KG1 (cell line): ENCODE data around the gene ACP1.

Source experiments
- DNase-seq: peaks from one replicate; lab custom pipeline; 2025; lab: John Stamatoyannopoulos, UW

The ACP1 gene

GRCh38 chr2:255195-255594, 9.6 kb upstream of the ACP1 start:
- DNase-seq: no peak

- DNase-seq: no peak
These were observed 8.7 kb upstream of the ACP1 start for GRCh38 chr2:256094-256493.

GRCh38 chr2:257429-257828, 7.3 kb upstream of the ACP1 start:
- DNase-seq: no peak

DNA sequence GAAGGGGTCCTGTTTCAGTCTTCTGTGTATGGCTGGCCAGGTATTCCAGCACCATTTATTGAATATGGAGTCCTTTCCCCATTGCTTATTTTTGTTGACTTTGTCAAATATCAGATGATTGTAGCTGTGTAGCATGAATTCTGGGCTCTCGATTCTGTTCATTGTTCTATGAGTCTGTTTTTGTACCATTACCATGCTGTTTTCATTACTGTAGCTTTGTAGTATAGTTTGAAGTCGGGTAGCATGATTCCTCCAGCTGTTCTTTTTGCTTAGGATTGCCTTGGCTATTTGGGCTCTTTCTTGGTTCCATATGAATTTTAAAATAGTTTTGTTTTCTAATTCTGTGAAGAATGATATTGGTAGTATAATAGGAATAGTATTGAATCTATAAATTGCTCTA, 6.9 kb upstream of the ACP1 start:
- DNase-seq: no peak

DNA sequence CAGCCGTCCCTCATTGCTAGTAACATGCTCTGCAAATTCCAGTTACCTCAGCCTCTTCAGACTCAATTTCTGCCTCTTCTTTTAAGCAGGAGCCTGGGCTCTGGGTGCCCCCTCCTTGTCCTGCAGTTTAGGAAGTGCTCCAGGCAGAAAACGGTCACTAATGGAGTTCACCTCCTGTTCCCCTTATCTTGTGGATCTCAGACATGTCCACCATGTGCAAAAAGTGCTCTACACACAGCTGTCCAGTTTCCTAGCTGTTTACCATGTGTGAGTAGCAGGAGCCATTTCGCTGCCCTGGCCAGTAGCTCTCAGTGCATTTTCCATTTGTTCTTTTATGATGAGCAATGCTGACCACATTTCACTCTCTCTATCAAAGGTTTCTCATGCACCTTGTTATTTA, 5.8 kb upstream of the ACP1 start:
- DNase-seq: no peak

GRCh38 chr2:259789-260331, 4.9 kb upstream of the ACP1 start:
- no peak for DNase-seq

GRCh38 chr2:260507-261161, 4.1 kb upstream of the ACP1 start:
- DNase-seq: no peak

- DNase-seq: no peak
These were observed 2.6 kb upstream of the ACP1 start for GRCh38 chr2:262117-262516.

DNA sequence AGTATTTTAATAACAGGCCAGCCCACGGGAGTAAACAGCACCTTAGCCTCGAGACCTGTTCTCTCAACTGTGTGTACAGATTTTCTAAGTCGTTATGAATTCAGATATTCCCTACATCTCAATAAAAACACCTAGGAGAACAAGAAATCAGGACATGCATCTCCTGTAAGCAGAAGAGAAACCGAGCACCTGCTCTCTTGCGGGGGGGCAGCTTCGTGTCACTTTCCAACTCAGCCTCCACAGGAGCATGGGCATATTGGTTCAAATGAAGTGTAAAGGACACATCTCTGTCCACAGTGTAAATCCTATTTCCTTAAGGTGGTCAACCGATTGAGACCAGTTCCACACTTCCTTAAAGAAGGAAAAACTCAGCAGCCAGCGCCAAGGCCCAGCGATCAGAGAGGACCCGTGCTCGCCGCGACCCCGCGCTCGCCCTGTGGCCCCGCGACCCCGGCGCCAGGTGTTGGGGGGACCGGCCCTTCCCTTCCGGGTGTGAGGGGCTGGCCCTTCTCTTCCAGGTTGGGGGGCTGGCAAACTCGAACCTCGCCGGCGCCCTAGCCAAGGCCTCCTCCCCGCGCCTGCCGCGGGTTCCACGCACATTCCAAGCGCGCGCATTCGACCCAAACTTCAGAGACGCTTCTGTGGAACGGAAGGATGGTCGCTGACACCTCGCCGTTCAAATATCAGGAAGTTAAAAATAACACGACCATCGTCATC, 1.6 kb upstream of the ACP1 start:
- no peak for DNase-seq

DNA sequence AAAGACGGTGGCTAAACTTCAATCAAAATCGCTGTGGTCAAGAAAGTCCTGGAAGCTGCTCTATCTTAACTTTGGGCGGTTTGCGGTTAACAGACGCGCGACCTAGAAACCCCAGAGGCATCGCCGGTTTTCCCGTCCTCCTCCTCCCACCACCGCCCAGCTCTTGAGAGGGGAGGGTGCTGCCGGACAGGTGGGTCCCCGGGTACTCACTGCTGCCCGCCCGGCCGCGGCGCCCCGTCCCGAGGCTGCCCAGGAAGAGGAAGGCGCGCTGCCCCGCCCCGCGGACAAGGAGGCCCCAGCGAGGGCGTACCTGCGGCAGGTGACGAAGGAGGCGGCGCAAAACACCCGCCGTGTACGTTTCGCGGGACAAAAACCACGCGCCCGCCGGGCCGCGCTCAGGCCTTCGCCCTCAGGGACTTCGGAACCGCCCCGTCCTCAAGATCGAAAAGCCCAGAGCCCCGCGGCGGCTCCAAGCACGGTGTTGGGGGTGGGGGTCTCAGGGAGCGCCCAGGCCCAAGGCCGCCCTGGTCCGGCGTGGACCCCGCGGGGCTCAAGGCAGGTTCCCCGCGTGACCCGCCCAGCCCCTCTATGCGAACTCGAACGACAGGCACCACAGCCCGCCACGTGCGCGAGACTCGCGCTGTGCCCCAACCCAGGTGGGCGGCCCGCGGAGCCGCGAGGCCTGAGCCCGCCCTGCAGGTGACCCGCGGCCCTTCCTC, 814 bp upstream of the ACP1 start, which contains the start of gene SH3YL1:
SH3YL1 (minus strand) TSS at position 259 of the 719 bp plus-strand sequence; CDS start at position 211, 48 bp downstream.
- DNase-seq: no peak

DNA sequence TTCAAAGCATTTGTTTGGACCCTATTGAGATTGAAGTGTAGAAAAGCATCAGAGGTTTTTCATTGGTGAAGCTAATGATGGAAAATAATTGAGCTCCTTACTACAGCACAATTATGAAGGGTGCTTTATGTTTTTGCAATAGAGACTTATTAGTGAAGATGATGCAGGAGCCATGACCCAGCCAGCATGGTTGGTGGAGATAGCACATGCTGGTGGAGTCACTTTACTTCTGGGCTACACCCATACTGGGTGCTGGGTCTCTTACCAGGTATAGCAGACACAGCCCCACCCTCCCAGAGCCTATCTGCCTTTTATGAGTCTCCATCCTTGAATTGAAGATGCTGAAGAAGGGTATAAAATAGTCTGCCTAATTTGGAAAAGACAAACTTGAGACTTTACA, 3.6 kb downstream of the ACP1 start:
- no peak for DNase-seq

GRCh38 chr2:269356-270030, 4.7 kb downstream of the ACP1 start:
- no peak for DNase-seq

DNA sequence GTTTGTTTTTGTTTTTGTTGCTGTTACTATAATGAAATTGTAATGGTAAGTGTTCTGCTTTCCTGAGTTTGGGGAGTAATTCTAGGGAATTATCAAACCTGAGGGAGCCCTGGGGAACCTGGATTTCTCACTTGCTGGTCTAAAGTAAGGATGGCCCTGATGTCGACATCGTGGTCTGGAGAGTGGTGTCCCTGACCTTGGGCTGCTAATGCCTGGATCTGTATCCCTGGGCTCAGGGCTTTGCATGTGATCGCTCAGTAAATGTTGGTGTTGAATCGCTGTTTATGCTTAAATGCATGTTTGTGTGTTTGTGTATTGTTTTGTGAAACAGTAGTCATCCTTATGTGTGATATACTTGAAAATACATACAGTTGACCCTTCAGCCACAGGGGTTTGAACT, 6.1 kb downstream of the ACP1 start:
- DNase-seq: no peak

- no peak for DNase-seq
These were observed 7.2 kb downstream of the ACP1 start for GRCh38 chr2:271917-272316.

DNA sequence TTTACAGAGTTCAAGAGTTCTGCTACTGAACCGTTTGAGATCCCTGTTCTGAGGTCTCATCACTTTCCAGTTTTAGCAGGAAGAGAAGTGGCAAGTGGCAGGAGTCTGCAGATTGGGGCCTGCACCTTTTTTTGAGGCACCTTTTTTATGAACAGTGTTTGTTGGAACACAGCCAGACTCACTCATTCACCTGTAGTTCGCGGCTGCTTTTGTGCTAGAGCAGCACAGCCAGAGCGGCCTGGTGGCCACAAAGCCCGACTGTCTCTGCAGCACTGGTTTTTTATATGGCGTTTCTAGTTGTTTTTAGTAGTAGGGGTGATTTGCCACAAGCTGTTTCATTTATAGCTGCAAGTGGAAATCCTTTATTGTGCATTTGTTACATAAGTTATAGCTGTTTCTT, 8.6 kb downstream of the ACP1 start:
- no peak for DNase-seq

DNA sequence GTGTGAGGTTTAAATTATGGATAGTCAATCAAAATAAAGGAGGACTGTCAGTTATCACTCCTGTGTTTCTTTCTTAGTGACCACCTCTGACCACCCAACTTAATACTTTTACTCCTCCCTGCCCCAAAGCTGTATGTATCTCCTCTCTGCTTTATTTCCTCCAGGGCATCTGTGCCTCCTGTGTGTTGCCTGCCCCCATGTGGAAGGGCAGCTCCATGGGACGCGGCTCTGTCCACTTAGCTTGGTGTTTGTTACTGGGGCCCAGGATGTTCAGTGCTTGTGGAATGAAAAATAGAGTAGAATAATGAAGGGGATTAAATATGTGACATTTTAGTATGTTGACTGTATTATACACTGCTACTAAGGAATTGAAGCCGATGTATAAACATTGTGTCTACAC, 9.8 kb downstream of the ACP1 start:
- DNase-seq: no peak

DNA sequence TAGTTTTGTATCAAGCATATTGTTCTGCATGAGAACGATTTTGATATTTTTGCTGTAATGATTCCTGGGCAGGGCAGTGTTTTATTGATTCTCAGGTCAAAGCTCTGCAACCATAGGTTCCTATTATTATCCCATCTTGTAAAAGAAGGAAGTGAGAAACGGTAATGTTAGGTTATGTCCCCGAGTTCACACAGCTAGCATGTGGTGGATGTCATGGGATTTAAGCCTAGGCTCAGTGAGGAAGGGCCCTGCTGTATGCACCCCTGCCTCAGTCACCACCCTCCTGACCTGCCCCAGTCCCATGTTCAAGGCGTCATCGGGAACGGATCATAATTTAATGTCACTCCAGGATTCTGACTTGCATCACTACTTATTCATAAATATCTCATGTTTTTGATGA, 10.7 kb downstream of the ACP1 start:
- DNase-seq: no peak

- no peak for DNase-seq
These were observed 13.7 kb downstream of the ACP1 start for GRCh38 chr2:278312-278926.

DNA sequence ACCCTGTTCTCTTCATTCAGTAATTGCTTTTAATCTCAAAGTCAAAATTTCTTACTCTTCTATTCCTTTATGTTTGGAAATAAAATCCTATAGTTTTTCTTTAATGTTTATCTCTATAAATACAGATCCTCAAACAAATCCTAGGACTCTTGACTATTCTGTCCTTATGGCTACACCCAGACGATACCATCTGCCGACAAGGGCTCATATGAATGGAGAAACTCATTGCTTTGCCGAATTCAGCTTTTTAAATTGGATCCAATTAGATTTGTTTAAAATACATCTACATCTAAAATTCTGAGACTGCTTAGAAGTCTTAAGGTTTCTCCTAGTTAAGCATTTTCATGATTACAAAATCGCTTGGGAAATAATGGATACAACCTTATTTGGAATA, 14.2 kb downstream of the ACP1 start:
- no peak for DNase-seq

GRCh38 chr2:279366-279765, 14.6 kb downstream of the ACP1 start:
- no peak for DNase-seq

- DNase-seq: no peak
These were observed 15.4 kb downstream of the ACP1 start for GRCh38 chr2:279956-280649.
